Stimulated activated CD8-positive, alpha-beta memory T cell treated with anti-CD3 and anti-CD28 coated beads, Interleukin-15, amount 100 ng/mL, for 1 hour (primary cell): ENCODE data around the gene MYOCD.

Experiments
- DNase-seq: peaks from one replicate; pipeline ENCODE4 v3.0.0-alpha.2; 2020; ENCODE audit warnings: low read depth

The MYOCD gene

DNA sequence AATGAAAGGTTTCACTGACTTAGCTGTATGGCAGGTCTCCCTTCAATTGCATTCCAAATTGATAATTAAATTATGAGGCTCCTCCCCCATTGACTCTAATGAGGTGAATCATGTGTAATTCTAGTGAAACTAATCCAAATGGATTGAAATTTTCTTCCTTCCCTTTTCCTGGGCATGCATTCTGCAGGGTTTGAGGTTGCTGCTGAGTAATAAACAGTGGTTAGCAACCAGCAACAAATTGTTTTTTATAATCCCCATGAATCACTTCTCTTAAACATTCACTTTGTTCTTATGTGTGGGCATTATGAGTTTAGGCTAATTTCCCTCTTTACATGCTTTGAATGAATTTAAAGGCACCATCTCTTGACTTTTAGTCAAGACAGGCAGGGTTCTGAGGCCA is 43.4 kb downstream of the MYOCD start:
- no peak for DNase-seq

GRCh38 chr17:12712415-12712814 is 46.7 kb downstream of the MYOCD start:
- DNase-seq = no peak

GRCh38 chr17:12712941-12713340 is 47.3 kb downstream of the MYOCD start:
- no peak for DNase-seq

GRCh38 chr17:12719948-12720347 is 54.3 kb downstream of the MYOCD start:
- no peak for DNase-seq

DNA sequence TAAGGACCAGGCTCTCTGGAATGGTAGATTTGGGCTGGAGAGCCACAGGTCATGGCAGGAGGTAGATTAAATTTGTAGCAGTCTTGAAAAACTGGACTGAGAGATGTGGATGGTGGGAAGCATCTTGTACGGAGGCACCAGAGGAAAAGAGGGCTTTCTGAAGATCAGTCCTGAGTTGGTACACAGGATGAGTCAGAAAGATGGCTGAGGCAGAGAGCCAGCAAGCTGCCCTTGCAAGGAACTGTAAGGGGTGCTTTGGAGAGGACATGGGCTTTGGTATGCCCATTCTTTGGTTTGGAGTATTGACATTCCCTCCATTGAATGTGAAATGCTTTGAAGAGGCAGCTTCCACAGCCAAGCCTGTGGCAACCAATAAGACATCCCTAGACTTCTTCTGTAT is 55.9 kb downstream of the MYOCD start:
- DNase-seq = no peak

DNA sequence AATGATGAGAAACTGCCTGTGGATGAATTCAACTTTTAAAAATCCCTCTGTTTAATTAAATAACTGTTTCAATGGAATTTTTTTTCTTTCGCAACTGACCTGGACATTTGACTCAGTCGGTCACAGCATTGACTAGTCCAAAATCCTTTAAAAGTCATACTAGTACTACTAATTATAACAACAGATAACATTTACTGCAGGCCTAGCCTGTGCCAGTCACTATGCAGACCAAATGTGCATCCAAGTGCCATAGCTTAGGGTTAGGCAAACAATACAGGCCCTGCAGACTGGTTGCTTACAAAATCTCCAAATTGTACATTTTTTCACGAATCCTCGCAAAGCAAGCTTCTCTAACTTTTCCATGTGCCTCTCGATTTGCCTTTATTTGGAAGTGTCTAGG is 56.6 kb downstream of the MYOCD start:
- DNase-seq = no peak

- no peak for DNase-seq
Measured at GRCh38 chr17:12726131-12726530, 60.4 kb downstream of the MYOCD start.

DNA sequence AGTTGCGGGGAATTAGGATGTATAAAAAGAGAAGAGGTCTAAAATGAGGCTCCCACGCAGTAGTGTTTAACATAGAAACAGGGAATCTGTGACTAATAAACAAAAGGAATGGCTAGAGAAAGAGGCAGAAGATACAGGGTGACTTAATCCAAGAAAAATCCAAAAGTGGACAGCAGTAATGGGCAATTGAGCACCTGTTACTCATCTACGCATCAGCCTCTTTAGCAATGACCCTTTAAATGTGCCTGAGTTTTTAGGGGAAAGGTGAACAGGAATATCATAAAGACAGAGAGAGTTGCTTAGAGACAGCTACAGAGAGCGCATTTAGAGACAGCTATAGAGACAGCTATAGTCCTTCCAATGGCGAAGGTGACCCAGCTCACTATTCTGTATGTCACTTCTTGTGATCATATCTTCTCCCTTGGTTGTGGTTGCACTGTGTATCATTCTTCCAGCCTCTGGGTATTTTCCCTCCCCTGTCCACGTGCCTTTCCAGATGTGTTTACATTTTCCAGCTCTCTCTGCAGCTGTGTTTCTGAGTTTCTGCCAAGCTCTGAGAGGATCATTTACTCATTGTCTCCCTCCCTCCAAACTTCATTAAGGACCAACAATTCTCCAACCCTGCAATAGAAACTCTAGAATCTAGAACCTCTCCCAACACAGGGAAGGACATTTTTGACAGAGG is 61.5 kb downstream of the MYOCD start:
- DNase-seq = no peak

DNA sequence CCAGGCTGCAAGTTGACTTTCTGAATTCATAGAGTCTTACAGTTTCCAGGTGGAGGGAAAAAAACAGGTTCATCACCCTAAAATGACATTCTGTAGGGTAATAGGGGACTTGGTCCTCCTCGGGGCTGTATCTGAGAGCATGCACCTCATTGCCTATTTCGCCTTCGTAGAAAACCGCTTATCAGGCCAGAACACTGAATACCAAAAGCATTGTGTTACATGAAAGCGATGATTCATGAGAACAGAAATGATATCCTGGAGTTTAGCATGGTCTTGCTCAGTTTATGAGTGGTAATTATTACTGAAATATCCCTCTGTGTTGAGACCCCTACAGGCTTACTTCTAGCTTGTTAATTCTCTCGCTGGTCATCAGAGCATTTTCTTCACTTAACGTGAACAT is 62.2 kb downstream of the MYOCD start:
- no peak for DNase-seq

GRCh38 chr17:12729086-12729485 is 63.4 kb downstream of the MYOCD start:
- DNase-seq = no peak

GRCh38 chr17:12730421-12730820 is 64.7 kb downstream of the MYOCD start:
- DNase-seq = no peak

- no peak for DNase-seq
Measured at GRCh38 chr17:12730931-12731521, 65.3 kb downstream of the MYOCD start.

GRCh38 chr17:12731839-12732238 is 66.1 kb downstream of the MYOCD start:
- no peak for DNase-seq

- DNase-seq = no peak
Measured at GRCh38 chr17:12732366-12732765, 66.7 kb downstream of the MYOCD start.

- DNase-seq = no peak
Measured at GRCh38 chr17:12734926-12735325, 69.2 kb downstream of the MYOCD start.

GRCh38 chr17:12735517-12735916 is 69.8 kb downstream of the MYOCD start:
- DNase-seq = no peak

DNA sequence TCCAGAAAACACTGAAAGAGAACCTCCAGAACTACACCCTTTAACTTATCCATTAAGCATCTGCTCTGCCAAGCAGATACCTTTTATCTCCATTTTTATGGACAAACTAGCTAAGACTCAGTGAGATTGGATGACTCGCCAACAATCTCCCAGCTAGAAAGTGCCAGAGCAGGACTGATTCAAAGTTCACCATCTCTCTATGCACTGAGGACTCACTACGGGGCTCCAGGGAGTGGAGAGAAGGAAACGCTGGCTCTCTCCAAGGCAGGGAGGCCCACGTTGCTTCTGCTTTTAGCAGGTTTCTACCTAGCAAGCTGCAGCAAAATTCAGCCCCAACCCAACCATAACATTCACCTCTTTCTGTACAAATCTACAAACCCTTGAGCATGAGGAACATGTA is 70.8 kb downstream of the MYOCD start:
- no peak for DNase-seq

DNA sequence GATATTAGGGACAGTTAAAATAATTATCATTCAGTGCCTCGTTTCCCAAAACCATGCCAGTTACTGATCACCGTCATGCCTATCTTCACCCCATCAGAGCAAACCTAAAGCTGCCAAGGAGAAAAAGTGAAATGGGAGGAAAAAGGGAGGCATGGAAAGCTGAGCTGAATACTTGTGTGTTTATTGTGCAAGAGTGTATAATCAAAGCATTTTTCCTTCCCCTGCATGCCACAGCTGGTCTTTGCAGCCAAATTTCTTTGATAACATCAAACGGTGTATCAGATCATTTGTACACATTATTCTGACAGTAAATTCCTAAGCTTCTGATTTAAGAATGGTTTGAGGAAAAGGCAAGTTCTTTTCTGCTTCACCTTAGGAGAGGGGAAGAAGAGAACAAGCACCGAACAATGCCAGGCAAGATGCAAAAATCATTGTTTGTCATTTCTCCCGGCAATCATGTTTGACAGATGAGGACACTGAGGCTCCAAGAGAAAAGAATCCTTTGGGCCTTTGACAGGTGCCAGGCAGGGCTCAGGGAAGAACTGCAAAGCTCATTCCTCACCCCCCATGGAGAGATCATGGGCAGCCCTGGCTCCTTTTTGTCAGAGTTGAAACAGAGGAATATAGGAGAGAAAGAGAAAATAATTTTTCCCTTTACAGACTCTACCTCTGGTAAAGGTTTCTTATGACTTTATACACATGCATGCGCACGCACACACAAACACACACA is 72.2 kb downstream of the MYOCD start:
- DNase-seq = no peak

DNA sequence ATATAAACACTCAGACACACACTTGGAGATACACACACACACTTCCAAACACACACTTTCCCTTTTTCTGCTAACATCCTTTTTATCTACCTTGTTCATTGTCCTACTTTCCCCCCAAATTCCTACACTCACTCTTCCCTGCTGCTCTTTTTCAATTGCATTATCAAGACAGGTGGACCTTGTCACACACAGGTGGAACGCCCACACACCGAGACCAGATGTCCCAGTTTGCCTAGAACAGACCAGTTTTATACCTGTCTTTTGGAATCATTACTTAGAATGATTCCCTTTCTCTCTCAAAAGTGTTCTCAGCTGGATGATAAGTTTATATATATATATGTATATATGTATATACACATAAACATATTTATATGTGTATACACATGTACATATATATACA is 72.9 kb downstream of the MYOCD start:
- no peak for DNase-seq

DNA sequence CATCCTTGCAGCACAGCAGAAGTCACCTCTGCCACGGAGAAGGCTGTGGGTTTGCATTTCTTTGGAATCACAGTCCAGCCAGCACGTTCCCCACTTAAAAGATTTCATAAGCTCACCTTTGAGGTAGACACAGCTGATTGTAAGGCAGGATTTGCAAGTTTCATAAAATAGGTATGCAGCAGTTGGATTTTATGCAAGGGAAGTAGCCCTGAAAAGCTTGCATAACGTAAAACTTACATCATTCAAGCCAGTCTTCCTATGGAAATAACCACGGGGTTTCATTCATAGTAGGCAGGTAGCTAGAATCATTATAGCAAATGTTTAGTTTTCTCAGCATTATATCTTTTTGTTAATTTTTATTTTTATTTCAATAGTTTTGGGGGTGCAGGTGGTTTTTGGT is 73.8 kb downstream of the MYOCD start:
- DNase-seq = no peak

GRCh38 chr17:12743046-12743445 is 77.4 kb downstream of the MYOCD start:
- DNase-seq = no peak

- no peak for DNase-seq
Measured at GRCh38 chr17:12744298-12744697, 78.6 kb downstream of the MYOCD start.

GRCh38 chr17:12744786-12745185 is 79.1 kb downstream of the MYOCD start:
- DNase-seq = no peak

GRCh38 chr17:12745486-12745885 is 79.8 kb downstream of the MYOCD start:
- DNase-seq = no peak
